ENCODE results near the gene SARDH.
"Not testable (repeated sequence)": the region's sequence is repeated elsewhere in the genome, so short reads cannot be mapped to it uniquely, and the experiment has no call there.

The SARDH gene

DNA sequence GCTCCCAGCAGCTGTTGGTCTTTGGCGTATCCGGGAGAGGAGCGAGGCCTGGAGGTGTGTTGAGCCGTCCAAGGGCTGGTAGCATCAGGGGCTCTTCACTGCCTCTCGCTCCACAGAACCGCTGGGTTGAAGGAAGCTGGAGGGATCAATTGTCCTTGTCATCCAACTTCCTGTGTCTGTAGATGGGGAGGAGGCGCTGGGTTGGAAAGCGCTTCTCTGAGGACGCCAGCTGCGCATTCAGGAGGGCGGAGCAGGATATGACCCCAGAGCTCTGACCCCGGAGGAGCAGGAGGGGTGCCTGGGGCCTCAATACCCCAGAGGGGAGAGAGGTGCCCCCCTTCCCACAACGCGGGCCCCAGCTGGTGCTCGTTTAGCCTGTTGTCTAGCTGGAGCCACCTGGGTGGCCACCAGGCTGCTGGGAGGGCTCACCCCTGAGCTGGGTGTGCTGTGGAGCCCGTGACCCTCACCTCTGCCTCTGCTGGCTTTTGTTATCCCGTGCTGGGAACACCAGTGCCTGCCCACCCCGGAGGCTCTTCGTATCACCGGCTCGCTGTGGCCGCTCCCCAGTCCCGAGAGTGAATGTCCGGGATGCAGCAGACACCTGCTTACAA lies 104.0 kb downstream of the SARDH start:
- Histone ChIP-seq H3K9me3 (ENCODE audit: insufficient read depth, low read depth, low read length) (no peaks in the 10 kb centered on the region), H3K27ac (ENCODE audit: low read length) (no peak overlapping the region), H3K4me3 (ENCODE audit: low read length) (no peak overlapping the region), H3K4me1 (ENCODE audit: insufficient read depth, low read length) (peaks cover 7% of the 10 kb centered on the region; the same call in 1 of the 2 replicates), H3K27me3 (ENCODE audit: insufficient read depth, low read length) (no peaks in the 10 kb centered on the region), H3K9ac (ENCODE audit: low read depth, low read length) (no peak overlapping the region), H3K36me3 (ENCODE audit: insufficient read depth, low read depth, low read length) (no peaks in the 10 kb centered on the region)

DNA sequence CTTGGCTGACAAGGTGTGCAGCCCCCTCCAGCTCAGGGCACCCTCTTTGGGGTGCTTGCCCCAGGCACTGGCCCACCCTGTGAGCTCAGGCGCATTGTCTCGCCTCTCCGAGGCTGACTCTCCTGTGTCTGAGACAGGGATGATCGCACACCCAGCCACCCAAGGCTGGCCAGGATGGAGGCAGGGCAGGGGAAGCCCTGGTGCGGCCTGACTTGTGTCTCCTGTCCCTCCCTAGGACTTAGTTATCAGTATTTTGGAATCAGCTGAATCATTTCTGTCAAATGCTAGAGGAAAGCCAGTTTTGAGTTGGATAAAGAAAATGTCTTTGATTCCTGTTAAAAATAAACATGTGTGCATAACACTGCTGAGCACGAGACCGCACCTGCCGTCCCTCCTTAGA lies 104.5 kb downstream of the SARDH start:
- H3K4me3 ChIP-seq (ENCODE audit: low read length): no peak overlapping the region
- H3K36me3 ChIP-seq (ENCODE audit: insufficient read depth, low read depth, low read length): no peaks in the 10 kb centered on the region
- no peaks in the 10 kb centered on the region for H3K9me3 ChIP-seq (ENCODE audit: insufficient read depth, low read depth, low read length)
- no peaks in the 10 kb centered on the region for H3K27me3 ChIP-seq (ENCODE audit: insufficient read depth, low read length)
- H3K9ac ChIP-seq (ENCODE audit: low read depth, low read length): no peak overlapping the region
- H3K27ac ChIP-seq (ENCODE audit: low read length): no peak overlapping the region
- H3K4me1 ChIP-seq (ENCODE audit: insufficient read depth, low read length): peaks cover 7% of the 10 kb centered on the region; the same call in 1 of the 2 replicates

DNA sequence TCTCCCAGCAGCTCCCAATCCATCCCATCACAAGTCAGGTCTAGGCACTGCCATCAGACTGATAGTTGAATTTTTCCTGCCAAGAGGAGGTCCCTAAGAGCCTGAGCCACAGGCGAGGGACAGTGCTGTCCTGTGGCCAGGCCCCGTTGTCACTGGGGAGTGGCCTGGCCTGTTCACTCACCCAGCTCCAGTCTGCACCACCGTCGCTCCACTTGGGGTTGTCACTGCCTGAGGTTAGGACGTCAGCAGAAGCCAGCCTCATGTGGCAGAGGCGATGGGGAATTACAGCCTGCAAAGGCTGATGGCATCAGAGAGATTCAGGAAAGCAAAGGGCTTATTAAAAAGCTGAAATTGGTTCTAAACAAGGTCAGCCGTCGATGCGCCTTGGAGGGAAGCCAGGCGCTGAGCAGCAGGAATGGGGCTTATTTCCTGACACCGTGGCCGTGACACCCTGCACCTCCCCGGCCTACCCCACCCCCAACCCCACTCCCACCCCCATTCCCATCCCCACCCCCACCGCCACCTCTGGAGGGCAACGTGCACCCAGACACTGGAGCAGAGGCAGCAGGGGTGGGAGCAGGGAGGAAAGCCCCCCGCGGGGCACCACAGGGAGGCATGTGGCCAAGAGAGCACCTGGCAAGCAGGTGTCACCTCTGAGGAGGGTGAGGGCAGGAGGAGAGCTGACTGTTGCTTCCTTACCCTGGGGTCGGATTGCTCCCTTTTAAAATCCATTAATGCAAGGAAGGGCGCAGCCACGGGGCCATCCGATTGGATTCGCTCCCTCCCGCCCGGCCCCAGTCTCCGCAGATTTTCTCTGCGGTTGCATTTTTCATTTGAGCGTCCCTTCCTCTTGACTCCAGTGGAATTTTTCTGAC lies 105.1 kb downstream of the SARDH start:
- Histone ChIP-seq H3K9me3 (ENCODE audit: insufficient read depth, low read depth, low read length) (no peaks in the 10 kb centered on the region), H3K4me3 (ENCODE audit: low read length) (no peak overlapping the region), H3K9ac (ENCODE audit: low read depth, low read length) (no peak overlapping the region), H3K27ac (ENCODE audit: low read length) (no peak overlapping the region), H3K27me3 (ENCODE audit: insufficient read depth, low read length) (no peaks in the 10 kb centered on the region), H3K36me3 (ENCODE audit: insufficient read depth, low read depth, low read length) (no peaks in the 10 kb centered on the region), H3K4me1 (ENCODE audit: insufficient read depth, low read length) (peaks cover 7% of the 10 kb centered on the region; the same call in 1 of the 2 replicates)

DNA sequence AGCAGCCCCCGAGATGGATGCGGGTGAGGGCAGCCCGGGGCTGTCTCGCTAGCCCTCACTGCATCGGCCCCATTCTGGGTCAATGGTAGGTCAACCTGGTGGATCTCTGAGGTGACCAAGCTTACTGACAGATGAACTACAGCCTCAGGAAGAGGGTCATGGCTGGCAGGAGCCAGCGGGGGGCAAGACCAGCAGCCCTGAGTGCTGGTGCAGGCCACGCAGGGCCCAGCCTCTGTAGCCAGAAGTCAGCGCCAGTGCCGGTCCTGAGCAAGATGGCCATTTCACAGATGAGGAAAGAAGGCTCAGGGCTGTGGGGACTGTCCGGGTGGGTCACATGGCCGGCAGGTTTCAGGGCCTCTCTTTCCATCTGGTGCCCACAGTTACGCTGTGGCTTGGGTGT lies 107.0 kb downstream of the SARDH start:
- no peak overlapping the region for H3K4me3 ChIP-seq (ENCODE audit: low read length)
- no peaks in the 10 kb centered on the region for H3K36me3 ChIP-seq (ENCODE audit: insufficient read depth, low read depth, low read length)
- H3K27me3 ChIP-seq (ENCODE audit: insufficient read depth, low read length): no peaks in the 10 kb centered on the region
- H3K9me3 ChIP-seq (ENCODE audit: insufficient read depth, low read depth, low read length): no peaks in the 10 kb centered on the region
- H3K27ac ChIP-seq (ENCODE audit: low read length): no peak overlapping the region
- peaks cover 3% of the 10 kb centered on the region; the same call in 1 of the 2 replicates for H3K4me1 ChIP-seq (ENCODE audit: insufficient read depth, low read length)
- H3K9ac ChIP-seq (ENCODE audit: low read depth, low read length): no peak overlapping the region

DNA sequence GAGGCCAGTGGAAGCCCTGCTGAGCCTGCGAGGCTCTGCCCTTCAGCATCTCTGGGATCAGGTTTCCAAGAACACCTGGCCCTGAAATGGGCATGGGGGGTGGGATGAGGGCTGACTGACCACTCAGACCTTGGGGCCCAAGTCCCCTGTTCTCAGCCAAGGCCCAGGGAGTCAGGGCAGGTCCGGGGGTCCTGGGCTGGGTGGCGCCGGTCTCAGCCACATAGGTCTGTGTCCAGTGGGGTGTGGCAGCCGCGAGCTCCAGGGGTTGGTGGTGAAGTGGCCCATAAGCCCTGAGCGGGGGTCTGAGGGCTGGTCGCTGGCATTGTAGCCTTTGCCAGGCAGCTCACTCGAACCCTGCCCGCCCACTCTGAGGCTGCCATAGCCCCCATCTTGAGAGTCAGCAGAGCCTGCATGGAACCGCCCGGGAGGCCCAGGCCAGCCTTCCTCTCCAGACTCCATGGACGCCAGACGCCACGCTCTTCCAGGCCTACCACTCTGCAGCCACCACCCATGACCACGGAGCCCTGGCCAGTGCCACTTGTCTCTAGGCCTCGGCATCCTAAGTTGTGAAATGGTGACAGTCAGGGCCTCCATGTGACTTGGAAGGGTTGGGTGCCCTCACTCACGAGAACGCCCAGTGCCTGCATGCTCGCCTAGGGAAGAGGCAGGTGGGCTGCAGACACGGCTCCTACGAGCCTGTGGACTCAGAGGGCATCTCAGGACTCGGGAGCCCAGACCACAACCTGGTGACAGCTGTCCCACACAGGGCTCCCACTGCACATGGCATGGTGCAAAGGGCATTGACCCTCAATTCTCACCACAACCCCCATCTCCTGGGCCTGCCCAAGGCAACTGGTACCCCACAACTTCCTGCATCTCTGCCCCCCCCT lies 108.7 kb downstream of the SARDH start:
- H3K4me1 ChIP-seq (ENCODE audit: insufficient read depth, low read length): peaks cover 3% of the 10 kb centered on the region; the same call in 1 of the 2 replicates
- H3K9me3 ChIP-seq (ENCODE audit: insufficient read depth, low read depth, low read length): no peaks in the 10 kb centered on the region; the same call in none of the 2 replicates
- H3K9ac ChIP-seq (ENCODE audit: low read depth, low read length): no peak overlapping the region
- H3K27me3 ChIP-seq (ENCODE audit: insufficient read depth, low read length): no peaks in the 10 kb centered on the region
- no peaks in the 10 kb centered on the region for H3K36me3 ChIP-seq (ENCODE audit: insufficient read depth, low read depth, low read length)
- H3K4me3 ChIP-seq (ENCODE audit: low read length): no peak overlapping the region
- no peak overlapping the region for H3K27ac ChIP-seq (ENCODE audit: low read length)

DNA sequence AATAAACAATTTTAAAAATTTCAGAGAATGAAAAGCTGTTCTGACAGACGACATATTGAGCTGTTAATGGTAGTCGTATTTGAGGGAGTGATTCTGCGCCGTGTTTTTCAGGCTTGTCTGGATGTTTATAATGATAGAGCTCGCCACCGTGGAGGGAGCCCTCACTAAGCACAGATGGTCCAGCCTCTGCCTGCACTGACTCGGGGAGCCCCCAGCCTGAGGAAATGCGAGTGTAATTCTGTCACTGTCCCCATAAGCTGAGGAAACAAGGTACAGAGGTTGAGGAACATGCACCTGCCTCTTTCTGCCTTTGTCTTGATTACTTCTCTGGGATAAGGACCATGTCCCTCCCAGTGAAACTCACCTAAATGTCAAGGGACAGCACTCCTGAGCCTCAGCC lies 109.4 kb downstream of the SARDH start:
- H3K9ac ChIP-seq (ENCODE audit: low read depth, low read length): no peak overlapping the region
- H3K27me3 ChIP-seq (ENCODE audit: insufficient read depth, low read length): no peaks in the 10 kb centered on the region
- H3K4me3 ChIP-seq (ENCODE audit: low read length): no peak overlapping the region
- no peaks in the 10 kb centered on the region; the same call in none of the 2 replicates for H3K9me3 ChIP-seq (ENCODE audit: insufficient read depth, low read depth, low read length)
- peaks cover 3% of the 10 kb centered on the region; the same call in 1 of the 2 replicates for H3K4me1 ChIP-seq (ENCODE audit: insufficient read depth, low read length)
- no peaks in the 10 kb centered on the region for H3K36me3 ChIP-seq (ENCODE audit: insufficient read depth, low read depth, low read length)
- no peak overlapping the region for H3K27ac ChIP-seq (ENCODE audit: low read length)

DNA sequence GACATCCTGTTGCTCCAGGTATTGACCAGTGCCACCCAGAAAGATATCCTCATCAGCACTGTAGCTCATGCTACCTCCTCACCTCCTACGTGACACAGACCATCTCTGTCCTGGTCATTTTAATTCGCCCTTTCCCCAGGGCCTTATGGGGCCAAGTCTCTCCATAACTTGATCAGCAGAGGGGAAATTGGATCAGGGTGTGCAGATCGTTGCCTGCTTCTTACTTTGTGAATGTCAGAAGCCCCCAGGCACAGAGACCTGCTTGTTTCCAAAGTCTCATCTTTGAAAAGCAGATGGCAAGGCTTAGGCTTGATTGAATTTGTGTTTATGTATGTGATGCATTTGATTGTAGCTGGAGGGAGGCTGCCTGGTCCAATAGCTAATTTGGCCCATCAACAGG lies 110.8 kb downstream of the SARDH start:
- H3K4me1 ChIP-seq (ENCODE audit: insufficient read depth, low read length): no peaks in the 10 kb centered on the region
- no peak overlapping the region for H3K27ac ChIP-seq (ENCODE audit: low read length)
- H3K4me3 ChIP-seq (ENCODE audit: low read length): no peak overlapping the region
- no peaks in the 10 kb centered on the region; the same call in none of the 2 replicates for H3K9me3 ChIP-seq (ENCODE audit: insufficient read depth, low read depth, low read length)
- no peak overlapping the region for H3K9ac ChIP-seq (ENCODE audit: low read depth, low read length)
- no peaks in the 10 kb centered on the region for H3K36me3 ChIP-seq (ENCODE audit: insufficient read depth, low read depth, low read length)
- H3K27me3 ChIP-seq (ENCODE audit: insufficient read depth, low read length): no peaks in the 10 kb centered on the region

DNA sequence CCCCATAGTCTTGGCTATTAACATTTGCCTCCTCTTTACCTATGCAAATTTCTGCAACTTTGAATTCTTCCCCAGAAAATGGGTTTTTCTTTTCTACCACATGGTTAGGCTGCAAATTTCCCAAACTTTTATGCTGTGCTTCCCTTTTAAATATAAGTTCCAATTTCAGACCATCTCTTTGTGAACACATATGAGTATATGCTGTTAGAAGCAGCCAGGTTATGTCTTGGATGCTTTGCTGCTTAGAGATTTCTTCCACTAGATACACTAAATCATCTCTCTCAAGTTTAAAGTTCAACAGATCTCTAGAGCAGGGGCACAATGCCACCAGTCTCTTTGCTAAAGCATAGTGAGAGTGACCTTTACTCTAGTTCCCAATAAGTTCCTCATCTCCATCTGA lies 112.1 kb downstream of the SARDH start:
- H3K9ac ChIP-seq (ENCODE audit: low read depth, low read length); H3K4me1 ChIP-seq (ENCODE audit: insufficient read depth, low read length); H3K4me3 ChIP-seq (ENCODE audit: low read length); H3K9me3 ChIP-seq (ENCODE audit: insufficient read depth, low read depth, low read length); H3K27me3 ChIP-seq (ENCODE audit: insufficient read depth, low read length); H3K36me3 ChIP-seq (ENCODE audit: insufficient read depth, low read depth, low read length); H3K27ac ChIP-seq (ENCODE audit: low read length): not testable (repeated sequence)

DNA sequence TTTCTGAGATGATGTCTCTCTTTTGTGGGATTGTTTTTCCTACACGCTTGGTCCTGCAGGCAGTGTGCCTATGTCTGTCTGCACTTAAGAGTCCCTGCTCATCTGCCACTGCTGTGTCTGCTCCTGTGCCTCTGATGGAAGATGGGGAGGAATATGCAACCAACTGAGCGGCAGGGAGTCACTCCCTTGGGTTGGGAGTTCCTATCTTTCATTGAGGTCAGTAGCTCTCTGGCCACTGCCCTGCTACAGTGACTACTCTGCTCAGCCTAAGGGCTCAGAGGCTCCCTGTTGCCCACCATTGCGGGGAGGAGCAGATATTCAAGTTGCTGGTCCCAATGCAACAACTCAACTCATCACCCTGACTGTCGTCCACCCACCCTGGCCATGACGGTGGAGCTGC lies 115.6 kb downstream of the SARDH start:
- H3K27ac ChIP-seq (ENCODE audit: low read length): no peak overlapping the region
- H3K9me3 ChIP-seq (ENCODE audit: insufficient read depth, low read depth, low read length): no peaks in the 10 kb centered on the region; the same call in none of the 2 replicates
- 0 out of 2 replicates have a peak, but pooled peaks cover 6% of the 10 kb centered on the region for H3K27me3 ChIP-seq (ENCODE audit: insufficient read depth, low read length)
- H3K4me1 ChIP-seq (ENCODE audit: insufficient read depth, low read length): no peaks in the 10 kb centered on the region
- no peak overlapping the region for H3K9ac ChIP-seq (ENCODE audit: low read depth, low read length)
- H3K4me3 ChIP-seq (ENCODE audit: low read length): no peak overlapping the region
- H3K36me3 ChIP-seq (ENCODE audit: insufficient read depth, low read depth, low read length): no peaks in the 10 kb centered on the region

DNA sequence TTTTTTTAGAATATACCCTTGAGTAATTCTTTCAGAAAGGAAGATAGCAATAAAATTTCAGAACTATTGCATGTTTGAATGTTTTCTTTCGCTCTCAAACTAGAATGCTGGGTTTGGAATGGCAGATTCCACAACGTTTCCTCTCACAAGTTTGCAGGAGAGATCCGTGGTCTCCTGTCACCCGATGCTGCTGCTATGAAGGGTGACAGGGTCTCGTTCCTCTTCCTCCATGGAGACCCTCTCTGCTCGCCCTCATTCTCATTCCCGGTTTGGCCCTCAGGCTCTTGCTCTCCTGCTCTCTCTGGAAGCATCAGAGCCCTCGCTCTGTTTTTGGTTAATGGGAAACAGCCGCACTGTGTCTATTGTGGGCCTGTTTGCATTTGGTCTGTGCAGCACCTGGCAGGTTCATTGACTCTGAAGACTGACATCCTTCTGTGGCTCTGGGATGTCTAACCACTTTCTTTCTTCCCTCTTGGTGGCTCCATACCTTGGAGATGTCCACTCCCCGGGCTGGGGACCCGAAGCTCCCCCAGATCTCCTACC lies 116.4 kb downstream of the SARDH start:
- H3K9ac ChIP-seq (ENCODE audit: low read depth, low read length): no peak overlapping the region
- H3K4me3 ChIP-seq (ENCODE audit: low read length): no peak overlapping the region
- no peaks in the 10 kb centered on the region for H3K36me3 ChIP-seq (ENCODE audit: insufficient read depth, low read depth, low read length)
- H3K9me3 ChIP-seq (ENCODE audit: insufficient read depth, low read depth, low read length): no peaks in the 10 kb centered on the region; the same call in none of the 2 replicates
- H3K4me1 ChIP-seq (ENCODE audit: insufficient read depth, low read length): no peaks in the 10 kb centered on the region
- H3K27me3 ChIP-seq (ENCODE audit: insufficient read depth, low read length): 0 out of 2 replicates have a peak, but pooled peaks cover 6% of the 10 kb centered on the region
- H3K27ac ChIP-seq (ENCODE audit: low read length): no peak overlapping the region

DNA sequence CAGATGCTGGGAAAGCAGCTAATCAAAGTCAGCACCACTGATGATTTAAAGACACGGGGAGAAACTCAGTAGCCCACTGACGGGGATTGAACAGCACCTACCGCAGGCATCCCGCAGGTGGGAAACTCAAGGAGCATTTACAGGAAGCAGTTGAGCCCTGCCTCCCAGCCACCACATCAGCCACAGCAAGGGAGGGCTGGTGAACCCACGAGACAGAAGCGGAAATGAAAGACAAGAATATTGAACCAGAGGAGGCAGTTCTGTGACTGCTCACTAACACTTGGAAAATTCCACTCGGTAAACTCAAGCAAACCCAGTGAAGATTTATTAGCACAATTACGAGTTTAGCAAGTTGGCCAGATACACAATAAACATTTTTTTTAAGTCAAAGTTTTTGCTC lies 118.4 kb downstream of the SARDH start:
- no peaks in the 10 kb centered on the region for H3K36me3 ChIP-seq (ENCODE audit: insufficient read depth, low read depth, low read length)
- peaks cover 10% of the 10 kb centered on the region; the same call in 1 of the 2 replicates for H3K27me3 ChIP-seq (ENCODE audit: insufficient read depth, low read length)
- H3K4me1 ChIP-seq (ENCODE audit: insufficient read depth, low read length): no peaks in the 10 kb centered on the region
- H3K9me3 ChIP-seq (ENCODE audit: insufficient read depth, low read depth, low read length): no peaks in the 10 kb centered on the region
- H3K4me3 ChIP-seq (ENCODE audit: low read length): no peak overlapping the region
- H3K9ac ChIP-seq (ENCODE audit: low read depth, low read length): no peak overlapping the region
- no peak overlapping the region for H3K27ac ChIP-seq (ENCODE audit: low read length)

Data from iPS-20b (cell line).